Transverse colon (tissue), 4 donors: ENCODE data around the gene DPP10. TPM values are rescaled to one million over a fixed set of nuclear protein-coding genes. Genes with fewer than 3 reads are reported as not detected.

Source experiments
- DNase-seq: peaks from one replicate; pipeline ENCODE4 v3.0.0-alpha.2; 2019
- H3K27ac ChIP-seq, 4 donors: fragments of 200-600 bp; sonication (generic); 2 replicates each; pipeline ENCODE4 v1.5.1; 2016 to 2018; ENCODE audit warnings: inconsistent platforms in 4 of 4
- H3K27me3 ChIP-seq: fragments of 200-600 bp; sonication (generic); 2 replicates; pipeline ENCODE4 v1.5.1; 2017; ENCODE audit warnings: inconsistent platforms
- H3K36me3 ChIP-seq, 4 donors: fragments of 200-600 bp; sonication (generic); 2 replicates each; pipeline ENCODE4 v1.5.1; 2017 to 2019; ENCODE audit warnings: inconsistent platforms in 4 of 4
- H3K4me1 ChIP-seq, 4 donors: fragments of 200-600 bp; sonication (generic); 2 replicates each; pipeline ENCODE4 v1.5.1; 2017 to 2020; ENCODE audit warnings: inconsistent platforms in 4 of 4
- H3K4me3 ChIP-seq, 4 donors: fragments of 200-600 bp; sonication (generic); 1 replicate in 1 of 4; 2 replicates in 3 of 4; pipeline versions ENCODE4 v1.5.1 to v1.6.1; 2017 to 2019; ENCODE audit warnings: inconsistent platforms in 4 of 4
- H3K9me3 ChIP-seq, 2 donors: fragments of 200-600 bp; sonication (generic); 2 replicates each; pipeline ENCODE4 v1.5.1; 2017 to 2019; ENCODE audit warnings: inconsistent platforms in 2 of 2
- CTCF ChIP-seq, 5 experiments: fragments of 200-600 bp in 3 of 5; fragments of 450-650 bp in 2 of 5; sonication (generic) in 3 of 5; IDR thresholded peaks; 1 replicate in 2 of 5; 2 replicates in 3 of 5; pipeline ENCODE4 v1.5.1; 2016 to 2017; ENCODE audit warnings: antibody characterized with exemption in 5 of 5, inconsistent platforms in 3 of 5, mild to moderate bottlenecking in 2 of 5, moderate library complexity in 1 of 5
- EP300 ChIP-seq: sonication (generic); formaldehyde crosslinking; IDR thresholded peaks from one replicate; pipeline ENCODE4 v1.6.1; 2017; ENCODE audit warnings: antibody characterized with exemption, low read depth
- POLR2A ChIP-seq: fragments of 450-650 bp; IDR thresholded peaks from one replicate; pipeline ENCODE4 v1.6.1; 2016; ENCODE audit warnings: antibody characterized with exemption, mild to moderate bottlenecking, moderate library complexity
- POLR2AphosphoS5 ChIP-seq, 3 donors: sonication (generic); formaldehyde crosslinking; IDR thresholded peaks; one replicate each; pipeline ENCODE4 v1.6.1; 2016; ENCODE audit warnings: antibody characterized with exemption in 3 of 3
- WGBS, 2 donors: methylation state at CpG; one replicate each; pipeline ENCODE4 v1.1.5; 2018; ENCODE audit warnings: low coverage in 1 of 2; 5-methylcytosine and 5-hydroxymethylcytosine counted together
- in situ Hi-C, 4 donors: fragments of 200-750 bp; cut with MboI; loops; one replicate each; pipeline versions ENCODE4 v1.15.0 to v1.15.1; 2017; ENCODE audit warnings: low sequenced_read_pairs in 3 of 4, low pct_ligation_motif_present in 1 of 4, low pct_unique_long_range_greater_than_20kb in 1 of 4
- intact Hi-C: fragments of 100-400 bp; cut with DNase I; formaldehyde crosslinking; loops from one replicate; pipeline ENCODE4 v1.15.1; 2023; ENCODE audit warnings: low total_unique reads
- total RNA-seq, 4 donors: library from RNA; depleted of rRNA; stranded (reverse); fragments of >200 nt; gene quantifications; one replicate each; pipeline ENCODE4 v1.1.0, GENCODE V29; 2016

DPP10 gene
- total RNA-seq, 4 donors from 2014 or later = 3.4 to 8.4 (median 7.0) TPM

DNA sequence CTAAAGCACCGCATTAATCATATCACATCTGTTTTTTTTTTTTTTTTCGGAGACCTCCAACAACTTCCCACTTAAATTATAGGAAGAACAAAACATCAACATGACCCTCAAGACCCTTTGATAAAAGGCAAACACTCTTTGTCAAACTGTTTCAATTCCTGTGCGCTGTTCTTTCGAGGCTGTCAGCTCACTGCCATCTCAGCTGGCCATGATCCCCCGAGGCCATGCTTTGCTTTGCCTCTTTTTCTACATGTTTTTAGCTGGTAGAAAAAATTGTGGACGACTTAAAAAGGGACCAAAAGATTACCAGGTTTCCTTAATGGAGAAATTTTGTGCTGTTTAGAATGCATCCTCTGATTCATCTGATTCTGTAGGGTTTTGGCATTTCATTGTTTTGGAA is 138.2 kb downstream of the DPP10 start:
- H3K4me3 ChIP-seq = no peak overlapping the region
- TF ChIP-seq CTCF (IDR thresholded peaks at IDR 0.05) (no peak), EP300 (no peak), POLR2AphosphoS5 (IDR thresholded peaks at IDR 0.05) (no peak), POLR2A (no peak)
- intact Hi-C loops (no loop called here), in situ Hi-C loops (no loop called here)
- no peaks in the 10 kb centered on the region for H3K9me3 ChIP-seq
- no peak for DNase-seq
- no peaks in the 10 kb centered on the region for H3K27me3 ChIP-seq
- no peak overlapping the region for H3K27ac ChIP-seq
- peaks cover 0 to 9% (median 0%) of the 10 kb centered on the region in 4 donors for H3K4me1 ChIP-seq
- H3K36me3 ChIP-seq = no peaks in the 10 kb centered on the region
- 61 to 68% methylated on average over 6 of the region's 6 CpGs for WGBS, 2 donors

DNA sequence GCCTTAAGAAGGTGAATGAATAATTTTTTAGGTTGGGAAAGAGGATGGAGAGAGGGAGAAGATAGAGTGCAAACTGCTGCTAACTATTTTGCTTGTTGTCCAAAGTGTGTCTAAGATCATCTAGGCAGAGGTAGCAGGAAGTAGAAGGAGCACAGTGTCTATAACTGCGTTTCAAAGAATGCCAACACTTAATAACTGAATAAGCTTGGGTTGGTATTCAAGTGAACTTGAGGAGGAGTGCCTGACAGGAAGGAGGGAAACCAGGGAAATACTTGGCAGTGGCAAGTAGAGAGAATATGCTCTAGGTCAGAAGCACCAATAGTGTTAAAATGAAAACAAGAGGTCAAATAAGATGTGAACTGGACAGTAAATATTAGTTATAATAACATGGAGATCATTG is 155.9 kb downstream of the DPP10 start:
- no peak for DNase-seq
- in situ Hi-C loops = no loop called here
- Histone ChIP-seq H3K27me3 (no peaks in the 10 kb centered on the region), H3K36me3 (no peaks in the 10 kb centered on the region), H3K27ac (no peak overlapping the region), H3K9me3 (no peaks in the 10 kb centered on the region), H3K4me3 (no peak overlapping the region), H3K4me1 (no peaks in the 10 kb centered on the region)
- intact Hi-C loops = no loop called here
- TF ChIP-seq EP300 (no peak), CTCF (IDR thresholded peaks at IDR 0.05) (no peak), POLR2AphosphoS5 (IDR thresholded peaks at IDR 0.05) (no peak), POLR2A (no peak)
- WGBS, 2 donors = 35 to 62% methylated on average over 1 of the region's 1 CpG

- Histone ChIP-seq H3K4me1 (no peaks in the 10 kb centered on the region), H3K9me3 (no peaks in the 10 kb centered on the region), H3K4me3 (no peak overlapping the region), H3K36me3 (no peaks in the 10 kb centered on the region), H3K27ac (no peak overlapping the region), H3K27me3 (no peaks in the 10 kb centered on the region)
- TF ChIP-seq CTCF (IDR thresholded peaks at IDR 0.05) = no peak
- no peak for TF ChIP-seq EP300
- no peak for TF ChIP-seq POLR2AphosphoS5 (IDR thresholded peaks at IDR 0.05)
- no peak for TF ChIP-seq POLR2A
- in situ Hi-C loops = no loop called here
- WGBS, 2 donors = 61 to 63% methylated on average over 3 to 4 of the region's 4 CpGs
- intact Hi-C loops = no loop called here
- no peak for DNase-seq
Measured at GRCh38 chr2:114609203-114609602, 166.8 kb downstream of the DPP10 start.

- H3K4me3 ChIP-seq = no peak overlapping the region
- H3K9me3 ChIP-seq = no peaks in the 10 kb centered on the region
- in situ Hi-C loops (no loop called here), intact Hi-C loops (no loop called here)
- WGBS, 2 donors = 57% methylated on average over 8 of the region's 8 CpGs; no CpG with 5 or more reads in 1 of the 2 donors
- H3K4me1 ChIP-seq = no peaks in the 10 kb centered on the region
- no peak for DNase-seq
- H3K36me3 ChIP-seq = no peaks in the 10 kb centered on the region
- no peak for TF ChIP-seq EP300
- no peak for TF ChIP-seq POLR2AphosphoS5 (IDR thresholded peaks at IDR 0.05)
- TF ChIP-seq CTCF (IDR thresholded peaks at IDR 0.05) = no peak
- no peak for TF ChIP-seq POLR2A
- H3K27me3 ChIP-seq = no peaks in the 10 kb centered on the region
- H3K27ac ChIP-seq = no peak overlapping the region
Measured at GRCh38 chr2:114609801-114610200, 167.4 kb downstream of the DPP10 start.
